ENCODE data around the gene ADAMTS16. TPM values are rescaled to one million over a fixed set of nuclear protein-coding genes. Genes with fewer than 3 reads are reported as not detected.

ADAMTS16 gene
- total and polyA plus RNA-seq, 3 experiments from 2014 or later, result not detected

- CTCF ChIA-PET, result no interaction called here
- H3K9me3 Mint-ChIP-seq, result peaks cover 12 to 39% (median 18%) of the 10 kb centered on the region in 5 donors
- peak overlapping the region in 1 of 8 donors; percentile 30 for H3K27ac Mint-ChIP-seq
These were observed 158.0 kb downstream of the ADAMTS16 start for GRCh38 chr5:5298068-5298633.

GRCh38 chr5:5298841-5299541 lies 158.9 kb downstream of the ADAMTS16 start:
- Histone ChIP-seq H3K4me3 (ENCODE audit: low read length) (no peak overlapping the region), H3K4me1 (ENCODE audit: insufficient read depth, low read length) (no peaks in the 10 kb centered on the region), H3K27me3 (ENCODE audit: insufficient read depth, low read length, poor library complexity, severe bottlenecking) (no peaks in the 10 kb centered on the region), H3K9me3 (ENCODE audit: low read length) (no peaks in the 10 kb centered on the region), H3K27ac (ENCODE audit: low read depth, low read length) (no peak overlapping the region), H3K36me3 (ENCODE audit: insufficient read depth, low read length) (no peaks in the 10 kb centered on the region)
- ChIA-PET CTCF (no interaction called here), POLR2A (no interaction called here)
- H3K27me3 Mint-ChIP-seq, result peaks cover 0 to 3% of the 10 kb centered on the region in 2 donors
- H3K4me3 Mint-ChIP-seq, result no peak overlapping the region
- H3K36me3 Mint-ChIP-seq, result peaks cover 0 to 8% (median 0%) of the 10 kb centered on the region in 3 donors
- no peak for DNase-seq
- H3K4me1 Mint-ChIP-seq, result no peaks in the 10 kb centered on the region
- peaks cover 12 to 30% (median 18%) of the 10 kb centered on the region in 5 donors for H3K9me3 Mint-ChIP-seq
- H3K27ac Mint-ChIP-seq, result no peak overlapping the region

More at GRCh38 chr5:5298068-5298633, 158.0 kb downstream of the ADAMTS16 start:
- Histone ChIP-seq H3K27me3 (ENCODE audit: insufficient read depth, low read length, poor library complexity, severe bottlenecking) (no peaks in the 10 kb centered on the region), H3K9me3 (ENCODE audit: low read length) (no peaks in the 10 kb centered on the region), H3K36me3 (ENCODE audit: insufficient read depth, low read length) (no peaks in the 10 kb centered on the region), H3K4me1 (ENCODE audit: insufficient read depth, low read length) (no peaks in the 10 kb centered on the region), H3K4me3 (ENCODE audit: low read length) (no peak overlapping the region), H3K27ac (ENCODE audit: low read depth, low read length) (no peak overlapping the region)
- POLR2A ChIA-PET, result no interaction called here
- no peak for DNase-seq
- no peaks in the 10 kb centered on the region for H3K4me1 Mint-ChIP-seq
- H3K4me3 Mint-ChIP-seq, result no peak overlapping the region
- peaks cover 0 to 8% (median 0%) of the 10 kb centered on the region in 3 donors for H3K36me3 Mint-ChIP-seq
- H3K27me3 Mint-ChIP-seq, result peaks cover 0 to 3% of the 10 kb centered on the region in 2 donors

DNA sequence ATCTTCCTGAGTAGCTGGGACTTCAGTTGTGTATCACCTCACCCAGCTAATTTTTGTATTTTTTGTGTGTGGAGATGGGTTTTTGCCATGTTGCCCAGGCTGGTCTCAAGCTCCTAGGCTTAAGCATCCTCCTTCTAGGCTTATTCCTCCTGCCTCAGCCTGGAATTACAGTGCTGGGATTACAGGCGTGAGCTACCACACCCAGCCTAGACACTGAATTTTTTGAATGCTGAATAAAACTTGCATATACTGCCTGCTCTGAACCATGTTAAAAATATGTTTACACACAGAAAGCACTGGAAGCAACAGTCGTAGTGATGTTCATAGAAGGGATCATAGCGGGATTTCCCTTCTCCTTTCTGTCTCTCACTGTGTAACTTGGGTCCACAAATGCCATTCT lies 161.0 kb downstream of the ADAMTS16 start:
- peaks cover 0 to 3% of the 10 kb centered on the region in 2 donors for H3K27me3 Mint-ChIP-seq

DNA sequence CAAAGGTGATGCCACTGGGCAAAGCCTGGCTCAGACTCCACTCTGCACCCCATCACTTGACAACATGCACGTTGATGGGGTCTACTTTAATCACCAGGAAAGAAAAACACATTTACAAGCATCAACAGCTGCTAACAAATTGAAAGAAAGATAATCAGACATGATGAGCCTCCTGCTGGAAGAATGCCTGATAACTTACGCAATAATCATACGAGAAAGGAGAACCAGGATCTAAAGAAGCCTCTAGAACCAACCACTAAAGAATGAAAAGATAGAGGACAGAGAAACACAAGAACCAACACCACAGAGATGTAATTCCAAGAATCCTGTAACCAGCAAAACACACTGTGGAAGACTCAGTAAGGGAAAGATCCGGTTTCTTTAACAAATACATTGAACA lies 162.1 kb downstream of the ADAMTS16 start:
- no peak overlapping the region for H3K4me3 ChIP-seq (ENCODE audit: low read length)
- Mint-ChIP-seq H3K36me3 (peaks cover 0 to 8% (median 0%) of the 10 kb centered on the region in 3 donors), H3K27ac (peak overlapping the region in 1 of 8 donors; percentile 46), H3K4me3 (no peak overlapping the region), H3K27me3 (peaks cover 0 to 3% of the 10 kb centered on the region in 2 donors), H3K4me1 (no peaks in the 10 kb centered on the region), H3K9me3 (peaks cover 12 to 26% (median 22%) of the 10 kb centered on the region in 5 donors)
- no peaks in the 10 kb centered on the region for H3K9me3 ChIP-seq (ENCODE audit: low read length)
- no peak for DNase-seq
- ChIA-PET CTCF (no interaction called here), POLR2A (no interaction called here)
- H3K27me3 ChIP-seq (ENCODE audit: insufficient read depth, low read length, poor library complexity, severe bottlenecking), result no peaks in the 10 kb centered on the region
- no peak overlapping the region for H3K27ac ChIP-seq (ENCODE audit: low read depth, low read length)
- H3K36me3 ChIP-seq (ENCODE audit: insufficient read depth, low read length), result no peaks in the 10 kb centered on the region
- H3K4me1 ChIP-seq (ENCODE audit: insufficient read depth, low read length), result no peaks in the 10 kb centered on the region

More for the DNA sequence above, 161.0 kb downstream of the ADAMTS16 start:
- POLR2A ChIA-PET, result no interaction called here
- Mint-ChIP-seq H3K36me3 (peaks cover 0 to 8% (median 0%) of the 10 kb centered on the region in 3 donors), H3K4me1 (no peaks in the 10 kb centered on the region), H3K4me3 (no peak overlapping the region), H3K27ac (peak overlapping the region in 1 of 8 donors; percentile 55), H3K9me3 (peaks cover 12 to 27% (median 20%) of the 10 kb centered on the region in 5 donors)
- CTCF ChIA-PET, result no interaction called here
- H3K9me3 ChIP-seq (ENCODE audit: low read length), result no peaks in the 10 kb centered on the region
- H3K36me3 ChIP-seq (ENCODE audit: insufficient read depth, low read length), result no peaks in the 10 kb centered on the region
- no peaks in the 10 kb centered on the region for H3K27me3 ChIP-seq (ENCODE audit: insufficient read depth, low read length, poor library complexity, severe bottlenecking)
- H3K27ac ChIP-seq (ENCODE audit: low read depth, low read length), result no peak overlapping the region
- DNase-seq, result no peak
- no peaks in the 10 kb centered on the region for H3K4me1 ChIP-seq (ENCODE audit: insufficient read depth, low read length)
- no peak overlapping the region for H3K4me3 ChIP-seq (ENCODE audit: low read length)

DNA sequence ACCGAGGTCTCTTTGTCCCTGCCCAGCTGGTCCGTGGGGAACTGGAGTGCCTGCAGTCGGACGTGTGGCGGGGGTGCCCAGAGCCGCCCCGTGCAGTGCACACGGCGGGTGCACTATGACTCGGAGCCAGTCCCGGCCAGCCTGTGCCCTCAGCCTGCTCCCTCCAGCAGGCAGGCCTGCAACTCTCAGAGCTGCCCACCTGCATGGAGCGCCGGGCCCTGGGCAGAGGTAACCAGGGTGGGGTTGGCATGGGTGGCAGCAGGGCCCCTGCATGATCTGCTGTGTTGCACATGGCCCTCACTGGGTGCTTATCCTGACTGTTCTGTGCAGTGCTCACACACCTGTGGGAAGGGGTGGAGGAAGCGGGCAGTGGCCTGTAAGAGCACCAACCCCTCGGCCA lies 163.1 kb downstream of the ADAMTS16 start:
- Mint-ChIP-seq H3K36me3 (peaks cover 0 to 8% (median 0%) of the 10 kb centered on the region in 3 donors), H3K4me1 (no peaks in the 10 kb centered on the region), H3K9me3 (peaks cover 14 to 26% (median 19%) of the 10 kb centered on the region in 5 donors), H3K4me3 (no peak overlapping the region), H3K27ac (no peak overlapping the region), H3K27me3 (peaks cover 0 to 3% of the 10 kb centered on the region in 2 donors)
- Histone ChIP-seq H3K27me3 (ENCODE audit: insufficient read depth, low read length, poor library complexity, severe bottlenecking) (no peaks in the 10 kb centered on the region), H3K4me1 (ENCODE audit: insufficient read depth, low read length) (no peaks in the 10 kb centered on the region), H3K4me3 (ENCODE audit: low read length) (no peak overlapping the region), H3K27ac (ENCODE audit: low read depth, low read length) (no peak overlapping the region), H3K9me3 (ENCODE audit: low read length) (no peaks in the 10 kb centered on the region), H3K36me3 (ENCODE audit: insufficient read depth, low read length) (no peaks in the 10 kb centered on the region)
- ChIA-PET POLR2A (no interaction called here), CTCF (no interaction called here)
- DNase-seq, result no peak

GRCh38 chr5:5304361-5305020 lies 164.4 kb downstream of the ADAMTS16 start:
- Mint-ChIP-seq H3K36me3 (peaks cover 0 to 8% (median 0%) of the 10 kb centered on the region in 3 donors), H3K4me1 (no peaks in the 10 kb centered on the region), H3K9me3 (peaks cover 15 to 26% (median 17%) of the 10 kb centered on the region in 5 donors), H3K4me3 (no peak overlapping the region), H3K27me3 (peaks cover 0 to 3% of the 10 kb centered on the region in 2 donors), H3K27ac (no peak overlapping the region)
- Histone ChIP-seq H3K27ac (ENCODE audit: low read depth, low read length) (no peak overlapping the region), H3K36me3 (ENCODE audit: insufficient read depth, low read length) (no peaks in the 10 kb centered on the region), H3K4me1 (ENCODE audit: insufficient read depth, low read length) (no peaks in the 10 kb centered on the region), H3K4me3 (ENCODE audit: low read length) (no peak overlapping the region), H3K27me3 (ENCODE audit: insufficient read depth, low read length, poor library complexity, severe bottlenecking) (no peaks in the 10 kb centered on the region), H3K9me3 (ENCODE audit: low read length) (no peaks in the 10 kb centered on the region)
- CTCF ChIA-PET, result no interaction called here
- DNase-seq, result no peak
- POLR2A ChIA-PET, result no interaction called here

DNA sequence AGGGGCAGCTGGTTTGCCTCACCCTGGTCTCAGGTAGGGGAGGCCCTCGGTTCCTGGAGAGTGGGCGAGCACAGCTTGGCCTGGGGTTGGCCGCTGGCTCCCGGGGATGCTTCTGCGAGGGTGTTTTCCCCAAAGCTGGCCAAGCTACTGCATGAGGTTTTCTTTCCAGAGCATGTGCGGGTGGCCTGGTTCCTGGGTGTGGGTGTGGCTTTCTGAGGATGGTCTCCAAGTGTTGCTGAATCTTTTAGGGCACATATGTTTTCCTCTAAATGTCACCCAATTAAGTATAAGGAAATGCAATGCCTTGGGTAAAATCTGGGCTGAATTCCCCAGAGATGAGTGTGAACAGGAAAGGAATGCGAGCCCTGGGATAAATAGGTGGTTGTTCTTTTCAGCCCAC lies 166.6 kb downstream of the ADAMTS16 start:
- H3K36me3 ChIP-seq (ENCODE audit: insufficient read depth, low read length), result no peaks in the 10 kb centered on the region
- DNase-seq, result no peak
- Mint-ChIP-seq H3K36me3 (peaks cover 0 to 8% (median 0%) of the 10 kb centered on the region in 3 donors), H3K9me3 (peaks cover 10 to 29% (median 14%) of the 10 kb centered on the region in 5 donors), H3K4me1 (no peaks in the 10 kb centered on the region), H3K27ac (no peak overlapping the region), H3K27me3 (peaks cover 0 to 4% of the 10 kb centered on the region in 2 donors), H3K4me3 (no peak overlapping the region)
- no peak overlapping the region for H3K4me3 ChIP-seq (ENCODE audit: low read length)
- no peaks in the 10 kb centered on the region for H3K4me1 ChIP-seq (ENCODE audit: insufficient read depth, low read length)
- no peak overlapping the region for H3K27ac ChIP-seq (ENCODE audit: low read depth, low read length)
- POLR2A ChIA-PET, result no interaction called here
- H3K9me3 ChIP-seq (ENCODE audit: low read length), result no peaks in the 10 kb centered on the region
- no peaks in the 10 kb centered on the region for H3K27me3 ChIP-seq (ENCODE audit: insufficient read depth, low read length, poor library complexity, severe bottlenecking)
- CTCF ChIA-PET, result no interaction called here

DNA sequence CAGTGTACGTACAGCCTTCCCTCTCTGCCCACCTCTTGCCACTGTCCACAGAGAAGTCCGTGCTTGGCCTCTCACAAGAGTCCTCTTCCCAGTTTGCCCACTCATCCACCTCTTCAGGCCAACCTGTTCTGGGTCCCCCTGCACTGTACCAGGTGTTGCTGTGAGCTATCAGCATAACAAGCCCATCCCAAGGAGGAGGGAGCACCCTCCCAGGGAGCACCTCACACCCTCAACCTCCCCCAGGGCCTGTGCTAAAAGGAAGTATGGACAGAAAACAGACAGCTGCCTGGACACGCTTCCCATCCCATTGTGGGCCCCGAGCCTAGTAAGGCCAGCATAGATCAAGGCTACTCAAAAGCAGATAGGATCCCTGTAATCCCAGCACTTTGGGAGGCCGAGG lies 168.2 kb downstream of the ADAMTS16 start:
- no peak overlapping the region for H3K4me3 ChIP-seq (ENCODE audit: low read length)
- ChIA-PET CTCF (no interaction called here), POLR2A (no interaction called here)
- H3K4me1 ChIP-seq (ENCODE audit: insufficient read depth, low read length), result no peaks in the 10 kb centered on the region
- Mint-ChIP-seq H3K27me3 (peaks cover 0 to 1% of the 10 kb centered on the region in 2 donors), H3K36me3 (no peaks in the 10 kb centered on the region), H3K9me3 (peaks cover 0 to 21% (median 10%) of the 10 kb centered on the region in 5 donors), H3K4me1 (no peaks in the 10 kb centered on the region), H3K27ac (no peak overlapping the region), H3K4me3 (no peak overlapping the region)
- no peaks in the 10 kb centered on the region for H3K36me3 ChIP-seq (ENCODE audit: insufficient read depth, low read length)
- no peak for DNase-seq
- H3K9me3 ChIP-seq (ENCODE audit: low read length), result no peaks in the 10 kb centered on the region
- no peaks in the 10 kb centered on the region for H3K27me3 ChIP-seq (ENCODE audit: insufficient read depth, low read length, poor library complexity, severe bottlenecking)
- H3K27ac ChIP-seq (ENCODE audit: low read depth, low read length), result no peak overlapping the region

All from CD8-positive, alpha-beta memory T cell (primary cell).